ENCODE results near the gene COL19A1. TPM values are rescaled to one million over a fixed set of nuclear protein-coding genes. Genes with fewer than 3 reads are reported as not detected.
"Not testable (repeated sequence)": the region's sequence is repeated elsewhere in the genome, so short reads cannot be mapped to it uniquely, and the experiment has no call there.

Gene COL19A1
- total RNA-seq, 4 donors from 2014 or later: 0.09 TPM; not detected in 3

DNA sequence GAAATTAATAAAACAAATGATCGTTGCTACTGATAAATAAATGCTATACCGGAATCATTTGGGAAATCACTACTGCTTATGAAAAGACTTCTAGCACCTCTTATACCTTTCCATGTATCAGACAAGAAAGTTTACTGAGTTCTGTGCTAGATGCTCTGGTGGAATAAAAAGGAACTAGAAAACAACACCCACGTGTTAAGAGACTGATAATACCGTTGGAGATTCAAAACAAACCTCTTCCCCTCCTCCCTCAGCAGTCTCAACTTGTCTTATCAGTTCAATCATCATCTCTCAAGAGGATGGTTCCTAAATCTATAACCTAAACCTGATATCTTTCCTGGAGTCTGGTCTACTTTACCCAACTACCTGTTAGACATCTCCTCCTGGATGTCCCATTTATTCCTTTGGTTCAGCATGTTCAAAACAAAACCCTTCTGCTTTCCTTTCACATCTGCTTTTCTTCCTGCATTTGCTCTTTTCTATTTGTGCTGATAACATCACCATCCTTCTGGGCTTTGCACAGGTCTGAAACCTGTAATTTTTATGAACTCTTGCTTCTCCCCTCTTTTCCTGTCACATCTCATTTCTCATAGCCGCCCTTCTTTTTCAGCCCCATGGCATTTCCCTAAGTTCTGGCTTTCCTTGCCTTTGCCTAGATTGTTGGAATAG, 122.2 kb downstream of the COL19A1 start:
- DNase-seq (ENCODE audit: low spot score): no peak
- TF ChIP-seq, protein P1, sequence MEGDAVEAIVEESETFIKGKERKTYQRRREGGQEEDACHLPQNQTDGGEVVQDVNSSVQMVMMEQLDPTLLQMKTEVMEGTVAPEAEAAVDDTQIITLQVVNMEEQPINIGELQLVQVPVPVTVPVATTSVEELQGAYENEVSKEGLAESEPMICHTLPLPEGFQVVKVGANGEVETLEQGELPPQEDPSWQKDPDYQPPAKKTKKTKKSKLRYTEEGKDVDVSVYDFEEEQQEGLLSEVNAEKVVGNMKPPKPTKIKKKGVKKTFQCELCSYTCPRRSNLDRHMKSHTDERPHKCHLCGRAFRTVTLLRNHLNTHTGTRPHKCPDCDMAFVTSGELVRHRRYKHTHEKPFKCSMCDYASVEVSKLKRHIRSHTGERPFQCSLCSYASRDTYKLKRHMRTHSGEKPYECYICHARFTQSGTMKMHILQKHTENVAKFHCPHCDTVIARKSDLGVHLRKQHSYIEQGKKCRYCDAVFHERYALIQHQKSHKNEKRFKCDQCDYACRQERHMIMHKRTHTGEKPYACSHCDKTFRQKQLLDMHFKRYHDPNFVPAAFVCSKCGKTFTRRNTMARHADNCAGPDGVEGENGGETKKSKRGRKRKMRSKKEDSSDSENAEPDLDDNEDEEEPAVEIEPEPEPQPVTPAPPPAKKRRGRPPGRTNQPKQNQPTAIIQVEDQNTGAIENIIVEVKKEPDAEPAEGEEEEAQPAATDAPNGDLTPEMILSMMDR (IDR thresholded peaks at IDR 0.05): no peak
- no peak for ATAC-seq (ENCODE audit: low FRiP score)

DNA sequence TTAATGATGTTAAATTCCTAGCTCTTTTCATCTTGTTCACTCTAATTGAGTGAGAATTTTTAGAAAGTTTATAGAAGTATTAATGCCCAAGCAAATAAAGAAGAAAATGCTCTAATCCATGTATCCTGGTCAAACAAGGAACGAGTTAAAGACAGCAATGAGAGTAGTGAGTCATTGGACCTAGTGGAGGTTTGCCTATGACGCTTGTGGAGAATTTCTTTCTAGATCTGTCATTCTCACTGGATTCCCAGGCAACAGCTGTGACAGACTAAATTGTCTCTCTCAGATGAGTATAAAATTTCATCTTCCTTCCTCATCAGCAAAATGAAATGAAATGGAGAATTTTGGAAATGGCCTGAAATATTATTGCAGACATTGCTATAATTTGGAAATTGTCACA, 127.9 kb downstream of the COL19A1 start:
- no peak for ATAC-seq (ENCODE audit: low FRiP score)
- TF ChIP-seq, protein P1 (IDR thresholded peaks at IDR 0.05): no peak
- no peak for DNase-seq (ENCODE audit: low spot score)

DNA sequence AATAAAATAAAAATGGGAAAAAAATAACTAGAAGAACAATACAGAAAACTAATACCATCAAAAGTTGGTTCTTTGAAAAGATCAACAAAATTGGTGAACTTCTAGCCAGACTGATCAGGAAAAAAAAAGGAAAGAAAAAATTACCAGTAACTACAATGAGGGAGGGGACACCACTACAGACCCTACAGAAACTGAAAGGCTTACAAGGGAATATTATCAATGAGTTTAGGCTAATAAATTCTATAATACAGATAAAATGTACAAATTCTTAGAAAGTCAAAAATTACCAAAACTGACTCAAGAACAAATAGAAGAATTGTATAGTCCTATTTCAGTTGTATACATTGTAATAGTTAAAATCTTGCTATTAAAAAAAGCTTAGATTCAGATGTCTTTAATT, 141.8 kb downstream of the COL19A1 start:
- TF ChIP-seq, protein P1 (IDR thresholded peaks at IDR 0.05): no peak
- no peak for ATAC-seq (ENCODE audit: low FRiP score)
- DNase-seq (ENCODE audit: low spot score): no peak

DNA sequence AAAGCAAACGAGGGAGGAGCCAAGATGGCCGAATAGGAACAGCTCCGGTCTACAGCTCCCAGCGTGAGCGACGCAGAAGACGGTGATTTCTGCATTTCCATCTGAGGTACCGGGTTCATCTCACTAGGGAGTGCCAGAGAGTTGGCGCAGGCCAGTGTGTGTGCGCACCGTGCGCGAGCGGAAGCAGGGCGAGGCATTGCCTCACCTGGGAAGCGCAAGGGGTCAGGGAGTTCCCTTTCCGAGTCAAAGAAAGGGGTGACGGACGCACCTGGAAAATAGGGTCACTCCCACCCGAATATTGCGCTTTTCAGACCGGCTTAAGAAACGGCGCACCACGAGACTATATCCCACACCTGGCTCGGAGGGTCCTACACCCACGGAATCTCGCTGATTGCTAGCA, 144.0 kb downstream of the COL19A1 start:
- not testable (repeated sequence) for DNase-seq (ENCODE audit: low spot score)

DNA sequence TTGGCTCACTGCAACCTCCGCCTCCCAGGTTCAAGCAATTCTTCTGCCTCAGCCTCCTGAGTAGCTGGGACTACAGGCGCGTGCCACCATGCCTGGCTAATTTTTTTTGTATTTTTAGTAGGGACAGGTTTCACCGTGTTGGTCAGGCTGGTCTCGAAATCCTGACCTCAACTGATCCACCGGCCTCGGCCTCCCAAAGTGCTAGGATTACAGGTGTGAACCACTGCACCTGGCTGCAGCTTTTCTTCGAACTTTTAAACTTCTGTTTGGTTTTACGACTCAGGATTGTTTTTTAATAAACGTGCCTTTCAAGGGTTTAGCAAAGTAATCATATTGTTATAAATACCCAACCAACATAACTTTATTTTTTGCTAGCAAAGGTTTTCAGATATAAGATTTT, 156.8 kb downstream of the COL19A1 start:
- DNase-seq (ENCODE audit: low spot score); ATAC-seq (ENCODE audit: low FRiP score): not testable (repeated sequence)

More for the DNA sequence above, 144.0 kb downstream of the COL19A1 start:
- ATAC-seq (ENCODE audit: low FRiP score): not testable (repeated sequence)

DNA sequence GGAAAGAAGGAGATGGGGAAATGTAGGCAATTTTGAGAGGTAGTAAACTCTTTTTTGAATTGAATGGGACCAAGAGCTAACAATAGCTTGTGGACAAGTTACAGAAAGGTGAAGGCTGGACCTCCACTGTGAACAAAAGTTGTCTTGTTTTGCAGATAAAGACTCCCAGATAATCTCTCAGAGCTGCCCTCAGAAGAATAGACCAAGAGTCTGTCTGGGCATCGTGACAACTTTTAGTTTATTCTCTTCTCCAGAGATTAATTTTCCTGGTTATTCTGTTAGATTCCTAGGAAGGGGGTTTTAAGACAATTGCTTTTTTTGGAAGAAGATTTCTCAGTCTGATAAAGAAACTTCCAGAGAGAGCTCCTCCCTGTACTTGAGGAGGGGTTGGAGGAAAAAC, 161.9 kb downstream of the COL19A1 start:
- TF ChIP-seq, protein P1 (IDR thresholded peaks at IDR 0.05): no peak
- ATAC-seq (ENCODE audit: low FRiP score) (no peak), DNase-seq (ENCODE audit: low spot score) (no peak)

DNA sequence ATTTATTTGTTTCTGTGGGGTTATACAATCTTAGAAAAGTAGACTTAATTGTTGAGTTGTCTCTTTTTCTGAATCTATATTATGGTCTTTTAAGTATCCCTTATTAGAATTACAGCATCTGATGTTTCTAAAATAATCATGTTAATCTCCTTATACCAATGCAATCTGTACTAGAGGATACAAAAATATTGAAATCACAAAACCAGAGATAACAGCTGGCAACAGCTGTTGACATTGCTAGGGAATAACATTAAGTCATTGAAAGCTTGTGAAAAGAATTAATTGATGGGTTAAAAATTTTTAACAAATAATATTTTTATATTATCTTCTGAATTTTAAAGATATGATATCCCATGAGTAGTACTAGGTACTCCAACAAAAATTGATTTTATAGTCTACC, 162.6 kb downstream of the COL19A1 start:
- DNase-seq (ENCODE audit: low spot score) (no peak), ATAC-seq (ENCODE audit: low FRiP score) (no peak)
- TF ChIP-seq, protein P1 (IDR thresholded peaks at IDR 0.05): no peak

DNA sequence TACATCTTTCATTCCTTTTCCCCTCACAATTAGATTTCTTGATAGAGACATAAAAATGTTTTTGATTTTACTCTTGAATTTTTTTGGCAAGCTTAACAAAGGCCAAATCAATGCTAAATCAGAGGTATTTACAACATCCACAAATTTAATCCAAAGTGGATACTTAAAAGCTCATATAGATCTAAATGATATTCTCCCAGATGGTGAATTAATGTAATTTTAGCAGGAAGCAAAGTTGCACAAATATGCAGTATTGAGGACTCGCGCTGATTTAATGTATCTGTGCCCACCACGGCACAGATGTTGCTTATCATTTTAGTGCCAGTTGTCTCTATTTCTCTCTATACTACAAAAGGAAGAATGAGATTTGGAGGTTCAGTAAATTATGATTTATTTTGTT, 167.4 kb downstream of the COL19A1 start:
- TF ChIP-seq, protein P1 (IDR thresholded peaks at IDR 0.05): no peak
- ATAC-seq (ENCODE audit: low FRiP score) (no peak), DNase-seq (ENCODE audit: low spot score) (no peak)
